Activated effector memory CD4-positive, alpha-beta T cell treated with anti-CD3 and anti-CD28 coated beads, Interleukin-2, amount 50 U/mL, for 16 hours (primary cell): ENCODE results near the gene PDPN.

Experiments used
- DNase-seq: peaks from one replicate; pipeline ENCODE4 v3.0.0-alpha.2; 2020

PDPN gene

GRCh38 chr1:13581446-13581845 is 2.2 kb upstream of the PDPN start:
- DNase-seq = no peak

GRCh38 chr1:13582713-13583443 is 754 bp upstream of the PDPN start:
- no peak for DNase-seq

- DNase-seq = no peak
Measured at GRCh38 chr1:13583966-13584791, 547 bp downstream of the PDPN start.

GRCh38 chr1:13584876-13585611 is 1.4 kb downstream of the PDPN start:
- no peak for DNase-seq

- no peak for DNase-seq
Measured at GRCh38 chr1:13585612-13585991, 2.0 kb downstream of the PDPN start.

- no peak for DNase-seq
Measured at GRCh38 chr1:13586001-13586400, 2.4 kb downstream of the PDPN start.

- DNase-seq = no peak
Measured at GRCh38 chr1:13587256-13588030, 3.8 kb downstream of the PDPN start.

GRCh38 chr1:13588946-13589796 is 5.5 kb downstream of the PDPN start:
- DNase-seq = no peak

GRCh38 chr1:13590486-13590885 is 6.9 kb downstream of the PDPN start:
- DNase-seq = no peak

- no peak for DNase-seq
Measured at GRCh38 chr1:13593511-13594131, 10.0 kb downstream of the PDPN start.

- no peak for DNase-seq
Measured at GRCh38 chr1:13595411-13595810, 11.8 kb downstream of the PDPN start.

GRCh38 chr1:13597166-13597565 is 13.5 kb downstream of the PDPN start:
- DNase-seq = no peak

- no peak for DNase-seq
Measured at GRCh38 chr1:13600762-13601453, 17.3 kb downstream of the PDPN start.

- DNase-seq = no peak
Measured at GRCh38 chr1:13604176-13604575, 20.5 kb downstream of the PDPN start.

GRCh38 chr1:13604721-13605120 is 21.1 kb downstream of the PDPN start:
- no peak for DNase-seq

- DNase-seq = no peak
Measured at GRCh38 chr1:13605159-13605558, 21.5 kb downstream of the PDPN start.

GRCh38 chr1:13607002-13607401 is 23.4 kb downstream of the PDPN start:
- no peak for DNase-seq

- DNase-seq = no peak
Measured at GRCh38 chr1:13616234-13616633, 32.6 kb downstream of the PDPN start.

- DNase-seq = no peak
Measured at GRCh38 chr1:13617108-13617507, 33.5 kb downstream of the PDPN start.

GRCh38 chr1:13617773-13618172 is 34.1 kb downstream of the PDPN start:
- no peak for DNase-seq

GRCh38 chr1:13618483-13618882 is 34.9 kb downstream of the PDPN start:
- DNase-seq = no peak
